ENCODE results near the gene MAEA. TPM values are rescaled to one million over a fixed set of nuclear protein-coding genes. Genes with fewer than 3 reads are reported as not detected.

MAEA gene
- total RNA-seq, 1 donor from 2014 or later: 65.8 TPM

GRCh38 chr4:1348746-1349145 is 59.1 kb downstream of the MAEA start:
- Histone ChIP-seq H3K27me3 (ENCODE audit: low read depth) (no peaks in the 10 kb centered on the region), H3K4me3 (peak overlapping the region; percentile 82), H3K36me3 (peaks cover 35% of the 10 kb centered on the region), H3K4me1 (peaks cover 45% of the 10 kb centered on the region), H3K27ac (peak overlapping the region; percentile 100), H3K9me3 (no peaks in the 10 kb centered on the region)
- DNase-seq: no peak
- ATAC-seq: no peak
- TF ChIP-seq CTCF (IDR thresholded peaks at IDR 0.05): no peak
- intact Hi-C loops (cut with DNase I): no loop called here

- ATAC-seq: no peak
- intact Hi-C loops (cut with DNase I): no loop called here
These were observed 59.9 kb downstream of the MAEA start for GRCh38 chr4:1349359-1350168.

GRCh38 chr4:1350169-1350520 is 60.5 kb downstream of the MAEA start:
- intact Hi-C loops (cut with DNase I): no loop called here
- H3K27ac ChIP-seq: no peak overlapping the region
- no peaks in the 10 kb centered on the region for H3K27me3 ChIP-seq (ENCODE audit: low read depth)
- ATAC-seq: no peak
- no peak overlapping the region for H3K4me3 ChIP-seq
- H3K4me1 ChIP-seq: peaks cover 40% of the 10 kb centered on the region
- DNase-seq: no peak
- no peaks in the 10 kb centered on the region for H3K9me3 ChIP-seq
- peaks cover 49% of the 10 kb centered on the region for H3K36me3 ChIP-seq
- TF ChIP-seq CTCF (IDR thresholded peaks at IDR 0.05): no peak

More at GRCh38 chr4:1349359-1350168, 59.9 kb downstream of the MAEA start:
- Histone ChIP-seq H3K4me3 (no peak overlapping the region), H3K9me3 (no peaks in the 10 kb centered on the region), H3K4me1 (peaks cover 45% of the 10 kb centered on the region), H3K27me3 (ENCODE audit: low read depth) (no peaks in the 10 kb centered on the region), H3K36me3 (peaks cover 43% of the 10 kb centered on the region), H3K27ac (peak overlapping the region; percentile 100)
- DNase-seq: no peak
- TF ChIP-seq CTCF (IDR thresholded peaks at IDR 0.05): no peak

GRCh38 chr4:1351854-1352566 is 62.3 kb downstream of the MAEA start:
- ATAC-seq: peak; percentile 51 to 54
- intact Hi-C loops (cut with DNase I): no loop called here
- DNase-seq: peak; percentile 92

GRCh38 chr4:1352567-1352900 is 62.8 kb downstream of the MAEA start:
- intact Hi-C loops (cut with DNase I): no loop called here
- Histone ChIP-seq H3K36me3 (peaks cover 66% of the 10 kb centered on the region), H3K27ac (no peak overlapping the region), H3K4me1 (peaks cover 32% of the 10 kb centered on the region), H3K9me3 (no peaks in the 10 kb centered on the region), H3K4me3 (no peak overlapping the region), H3K27me3 (ENCODE audit: low read depth) (no peaks in the 10 kb centered on the region)
- DNase-seq (no peak), ATAC-seq (no peak)
- TF ChIP-seq CTCF (IDR thresholded peaks at IDR 0.05): no peak

More at GRCh38 chr4:1351854-1352566, 62.3 kb downstream of the MAEA start:
- Histone ChIP-seq H3K4me3 (no peak overlapping the region), H3K9me3 (no peaks in the 10 kb centered on the region), H3K36me3 (peaks cover 62% of the 10 kb centered on the region), H3K27ac (no peak overlapping the region), H3K4me1 (peaks cover 32% of the 10 kb centered on the region), H3K27me3 (ENCODE audit: low read depth) (no peaks in the 10 kb centered on the region)
- TF ChIP-seq CTCF (IDR thresholded peaks at IDR 0.05): peak; percentile 98
